SU-DHL-6 (cell line): ENCODE results near the gene VSX1.

Source experiments
- H2AFZ ChIP-seq: fragments of 200-600 bp; sonication (generic); 2 replicates; pipeline ENCODE4 v1.6.1; 2014; ENCODE audit warnings: low read depth, mild to moderate bottlenecking, moderate library complexity, mixed read lengths, antibody characterized with exemption, low read length; ENCODE audit not compliant: severe bottlenecking
- H3F3A ChIP-seq: fragments of 200-600 bp; shearing (Covaris generic); 2 replicates; pipeline ENCODE4 v1.6.0; 2016; ENCODE audit warnings: antibody characterized with exemption, mild to moderate bottlenecking; ENCODE audit not compliant: insufficient read depth
- H3K27ac ChIP-seq: fragments of 200-600 bp; sonication (generic); 2 replicates; pipeline ENCODE4 v1.5.1; 2016; ENCODE audit warnings: low read depth, mild to moderate bottlenecking, low read length, moderate library complexity, mixed read lengths
- H3K27me3 ChIP-seq: fragments of 200-600 bp; sonication (generic), shearing (Covaris generic); 2 replicates; pipeline ENCODE4 v1.6.0; 2014; ENCODE audit warnings: mild to moderate bottlenecking, low read length
- H3K36me3 ChIP-seq: fragments of 200-600 bp; sonication (generic); 2 replicates; pipeline ENCODE4 v1.6.1; 2014; ENCODE audit warnings: mild to moderate bottlenecking, low read length, mixed read lengths
- H3K4me2 ChIP-seq: fragments of 300-600, 200-600 bp; shearing (Covaris generic), sonication (generic); 2 replicates; pipeline ENCODE4 v1.6.0; 2014; ENCODE audit warnings: low read length, low read depth, mild to moderate bottlenecking; ENCODE audit not compliant: poor library complexity, severe bottlenecking
- H3K4me3 ChIP-seq: fragments of 200-600 bp; sonication (generic); 2 replicates; pipeline ENCODE4 v1.5.1; 2014; ENCODE audit warnings: antibody characterized with exemption, low read length, mild to moderate bottlenecking, mixed read lengths; ENCODE audit not compliant: insufficient read depth, poor library complexity, severe bottlenecking
- H3K79me2 ChIP-seq: fragments of 200-600 bp; sonication (generic); 2 replicates; pipeline ENCODE4 v1.6.1; 2014; ENCODE audit warnings: mild to moderate bottlenecking, low read length, moderate library complexity; ENCODE audit not compliant: insufficient read depth
- H3K9ac ChIP-seq: fragments of 200-600 bp; sonication (generic); 2 replicates; pipeline ENCODE4 v1.7.0; 2014; ENCODE audit warnings: mild to moderate bottlenecking, low read length
- H3K9me2 ChIP-seq: fragments of 200-600 bp; sonication (generic); replicated peaks from 2 replicates; pipeline ENCODE4 v1.6.1; 2014; ENCODE audit warnings: low read length; ENCODE audit not compliant: insufficient read depth
- H3K9me3 ChIP-seq: fragments of 200-600 bp; sonication (generic); 2 replicates; pipeline ENCODE4 v1.6.1; 2014; ENCODE audit warnings: low read length, mixed read lengths; ENCODE audit not compliant: insufficient read depth
- H4K20me1 ChIP-seq: fragments of 200-600 bp; sonication (generic); 2 replicates; pipeline ENCODE4 v1.6.1; 2014; ENCODE audit warnings: low read depth, mild to moderate bottlenecking, antibody characterized with exemption, low read length, moderate library complexity, mixed read lengths
- CTCF ChIP-seq: fragments of 200-600 bp; sonication (generic); IDR thresholded peaks from one replicate; pipeline ENCODE4 v1.5.1; 2017; ENCODE audit warnings: antibody characterized with exemption, mild to moderate bottlenecking, low read length, moderate library complexity; ENCODE audit not compliant: insufficient read depth, poor library complexity, severe bottlenecking
- EZH2phosphoT487 ChIP-seq: fragments of 200-600 bp; sonication (generic), shearing (Covaris generic); conservative IDR thresholded peaks from 2 replicates; pipeline ENCODE4 v1.6.1; 2018; ENCODE audit warnings: mild to moderate bottlenecking, antibody characterized with exemption, low read length, moderate library complexity, mixed read lengths

The VSX1 gene

GRCh38 chr20:25128649-25129048 lies 46.7 kb upstream of the VSX1 start:
- Histone ChIP-seq H3K4me3 (no peak overlapping the region), H3K9me3 (no peaks in the 10 kb centered on the region), H3F3A (no peaks in the 10 kb centered on the region), H2AFZ (no peak overlapping the region), H3K9ac (no peak overlapping the region), H4K20me1 (no peaks in the 10 kb centered on the region), H3K36me3 (no peaks in the 10 kb centered on the region), H3K27me3 (no peaks in the 10 kb centered on the region), H3K9me2 (no peaks in the 10 kb centered on the region), H3K79me2 (no peaks in the 10 kb centered on the region), H3K4me2 (no peak overlapping the region), H3K27ac (no peak overlapping the region)
- TF ChIP-seq EZH2phosphoT487 (no peak), CTCF (no peak)

GRCh38 chr20:25127761-25128537 lies 46.0 kb upstream of the VSX1 start:
- no peaks in the 10 kb centered on the region for H3K27me3 ChIP-seq
- H3K9ac ChIP-seq, result no peak overlapping the region
- H3F3A ChIP-seq, result no peaks in the 10 kb centered on the region
- no peaks in the 10 kb centered on the region for H3K9me3 ChIP-seq
- no peaks in the 10 kb centered on the region for H3K36me3 ChIP-seq
- H2AFZ ChIP-seq, result no peak overlapping the region
- H4K20me1 ChIP-seq, result no peaks in the 10 kb centered on the region
- no peak overlapping the region for H3K4me3 ChIP-seq
- no peak overlapping the region for H3K4me2 ChIP-seq
- H3K27ac ChIP-seq, result no peak overlapping the region
- no peaks in the 10 kb centered on the region for H3K9me2 ChIP-seq
- H3K79me2 ChIP-seq, result no peaks in the 10 kb centered on the region
- no peak for TF ChIP-seq CTCF
- no peak for TF ChIP-seq EZH2phosphoT487

GRCh38 chr20:25126204-25127029 lies 44.5 kb upstream of the VSX1 start:
- no peaks in the 10 kb centered on the region for H3F3A ChIP-seq
- H3K79me2 ChIP-seq, result no peaks in the 10 kb centered on the region
- H3K36me3 ChIP-seq, result no peaks in the 10 kb centered on the region
- no peak overlapping the region for H3K9ac ChIP-seq
- H3K4me3 ChIP-seq, result no peak overlapping the region
- no peak overlapping the region for H3K27ac ChIP-seq
- no peaks in the 10 kb centered on the region for H3K9me2 ChIP-seq
- no peak overlapping the region for H3K4me2 ChIP-seq
- H3K9me3 ChIP-seq, result no peaks in the 10 kb centered on the region
- TF ChIP-seq EZH2phosphoT487 (no peak), CTCF (no peak)
- H4K20me1 ChIP-seq, result no peaks in the 10 kb centered on the region
- no peaks in the 10 kb centered on the region for H3K27me3 ChIP-seq
- H2AFZ ChIP-seq, result no peak overlapping the region
